Activated T-helper 1 cell treated with Interleukin-2 at 50 U/mL for 16 hours (primary cell): ENCODE data around the gene KCNAB3.
A peak's percentile ranks its signal among the peaks of the same experiment; 100 is the strongest.
"Not testable (repeated sequence)": the region's sequence is repeated elsewhere in the genome, so short reads cannot be mapped to it uniquely, and the experiment has no call there.

ENCODE experiments used
- DNase-seq: peaks from one replicate; pipeline ENCODE4 v3.0.0-alpha.2; 2020; ENCODE audit warnings: low read depth

KCNAB3 gene

GRCh38 chr17:7929158-7930023 lies at the start of gene KCNAB3:
Gene KCNAB3, minus strand, starts transcription at chr17:7929856. Its CDS starts 421 bp downstream, at chr17:7929435.
- DNase-seq, result peak; percentile 41

- no peak for DNase-seq
Observed at GRCh38 chr17:7977805-7978204, 48.1 kb upstream of the KCNAB3 start.

GRCh38 chr17:7977039-7977438 lies 47.4 kb upstream of the KCNAB3 start:
- no peak for DNase-seq

GRCh38 chr17:7974638-7975131 lies 45.0 kb upstream of the KCNAB3 start:
- DNase-seq, result no peak

- DNase-seq, result no peak
Observed at GRCh38 chr17:7972131-7972785, 42.6 kb upstream of the KCNAB3 start.

DNA sequence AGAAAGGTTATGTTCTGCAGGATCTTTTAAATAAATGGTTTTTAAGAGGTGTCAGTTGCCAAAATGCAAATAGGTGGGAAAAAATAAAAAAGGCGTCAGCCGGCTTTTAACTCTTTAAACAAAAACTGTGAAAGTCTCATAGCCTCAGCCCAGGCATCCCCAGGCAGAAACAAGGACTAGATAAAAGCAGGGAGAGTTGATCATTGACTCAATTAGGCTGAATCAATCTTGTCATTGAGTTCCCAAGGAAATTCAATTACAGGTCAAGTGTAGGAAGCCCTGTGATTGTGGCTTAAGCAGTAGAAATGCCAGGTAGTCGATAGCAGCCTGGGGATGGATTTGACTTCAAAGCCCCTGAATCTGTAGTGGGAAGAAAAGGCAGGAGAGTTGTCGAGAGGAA lies 42.0 kb upstream of the KCNAB3 start:
- no peak for DNase-seq

- DNase-seq, result no peak
Observed at GRCh38 chr17:7969433-7969832, 39.8 kb upstream of the KCNAB3 start.

GRCh38 chr17:7967751-7968150 lies 38.1 kb upstream of the KCNAB3 start:
- DNase-seq, result no peak

DNA sequence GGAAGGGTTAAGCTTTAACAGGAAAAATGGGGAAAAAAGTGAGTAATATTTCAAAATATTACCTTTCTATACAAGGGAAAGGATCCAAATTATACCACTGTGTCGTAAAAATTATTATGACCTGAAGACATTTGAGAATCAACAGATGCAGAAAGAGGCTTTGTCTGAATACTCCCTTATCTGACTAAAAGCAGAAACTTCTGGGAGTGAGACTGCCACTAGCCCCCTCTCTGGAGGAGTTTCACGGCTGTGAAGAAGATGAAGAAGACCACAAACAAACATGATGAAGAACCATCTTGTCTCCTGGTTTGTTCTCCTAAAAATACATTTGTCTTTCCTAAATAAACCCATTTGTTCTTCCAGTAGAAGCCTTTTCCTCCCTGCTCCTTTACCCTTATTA lies 31.8 kb upstream of the KCNAB3 start:
- no peak for DNase-seq

GRCh38 chr17:7959503-7960253 lies 30.0 kb upstream of the KCNAB3 start:
- no peak for DNase-seq

DNA sequence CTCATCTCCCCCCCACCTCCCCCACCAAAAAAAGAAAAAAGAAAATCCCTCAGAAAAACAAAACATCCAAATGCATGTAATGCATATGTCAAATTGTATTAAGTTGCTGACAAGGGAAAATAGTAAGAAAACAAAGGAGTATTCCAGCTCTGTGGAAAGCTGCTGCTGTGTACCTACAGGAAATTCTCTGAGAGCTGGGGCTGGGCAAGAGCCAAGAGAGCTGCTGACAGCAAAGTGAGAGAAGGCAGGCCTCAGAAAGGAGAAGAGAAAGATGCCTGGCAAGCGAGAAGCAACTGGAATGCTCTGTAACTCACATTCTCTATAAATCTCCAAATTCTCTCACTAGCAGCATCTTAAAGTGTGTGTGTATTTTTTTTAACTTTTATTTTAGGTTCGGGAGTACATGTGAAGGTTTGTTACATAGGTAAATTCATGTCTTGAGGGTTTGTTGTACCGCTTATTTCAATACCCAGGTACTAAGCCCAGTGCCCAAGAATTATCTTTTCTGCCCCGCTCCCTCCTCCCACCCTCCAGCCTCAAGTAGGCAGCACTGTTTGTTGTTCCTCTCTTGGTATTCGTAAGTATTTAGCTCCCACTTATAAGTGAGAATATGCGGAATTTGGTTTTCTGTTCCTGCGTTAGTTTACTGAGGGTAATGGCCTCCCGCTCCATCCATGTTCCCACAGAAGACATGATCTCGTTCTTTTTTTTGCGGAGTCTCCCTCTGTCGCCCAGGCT lies 26.7 kb upstream of the KCNAB3 start:
- no peak for DNase-seq

DNA sequence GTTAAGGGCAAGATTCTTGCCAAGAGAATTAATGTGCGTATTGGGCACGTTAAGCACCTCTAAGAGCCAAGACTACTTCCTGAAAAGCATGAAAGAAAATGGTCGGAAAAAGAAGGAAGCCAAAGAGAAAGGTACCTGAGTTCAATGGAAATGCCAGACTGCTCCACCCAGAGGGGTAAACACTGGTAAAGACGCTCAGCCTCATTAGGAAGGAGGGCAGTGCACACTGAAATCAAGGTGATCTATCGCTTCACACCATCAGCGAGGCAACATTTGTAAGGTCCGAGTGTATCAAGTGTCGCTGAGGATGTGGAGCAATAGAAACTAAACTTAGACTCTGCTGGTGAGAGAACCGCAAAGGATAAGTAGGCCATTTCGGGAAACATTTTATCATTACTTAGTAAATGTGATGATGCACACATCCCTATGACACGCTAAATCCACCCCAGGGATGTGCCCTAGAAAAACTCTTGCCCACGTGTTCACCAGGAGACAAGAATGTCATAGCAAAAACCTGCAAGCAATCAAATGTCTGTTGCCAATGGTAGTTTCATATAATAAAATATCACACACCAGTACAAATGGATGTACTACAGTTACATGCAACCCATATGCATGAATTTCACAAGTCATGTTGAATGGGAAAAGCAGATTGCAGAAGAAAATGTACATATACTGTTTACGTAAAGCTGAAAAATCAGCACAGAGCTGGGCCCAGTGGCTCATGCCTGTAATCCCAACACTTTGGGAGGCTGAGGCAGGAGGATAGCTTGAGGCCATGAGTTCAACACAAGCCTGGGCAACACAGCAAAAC lies 26.0 kb upstream of the KCNAB3 start:
- no peak for DNase-seq

- DNase-seq, result not testable (repeated sequence)
Observed at GRCh38 chr17:7953266-7953665, 23.6 kb upstream of the KCNAB3 start.

GRCh38 chr17:7951143-7951792 lies 21.6 kb upstream of the KCNAB3 start:
- DNase-seq, result no peak

DNA sequence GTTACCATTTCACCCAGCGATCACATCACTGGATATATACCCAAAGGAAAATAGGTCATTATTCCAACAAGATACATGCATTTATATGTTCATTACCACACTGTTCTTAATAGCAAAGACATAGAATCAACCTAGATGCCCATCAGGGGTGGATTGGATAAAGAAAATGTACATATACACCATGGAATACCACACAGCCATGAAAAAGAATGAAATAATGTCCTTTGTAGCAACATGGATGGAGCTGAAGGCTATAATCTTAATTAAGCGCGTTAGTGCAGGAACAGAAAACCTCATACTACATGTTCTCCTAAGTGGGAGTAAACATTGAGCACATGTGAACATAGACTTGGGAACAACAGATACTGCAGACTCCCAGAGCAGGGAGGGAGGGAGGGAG lies 20.9 kb upstream of the KCNAB3 start:
- DNase-seq, result no peak

DNA sequence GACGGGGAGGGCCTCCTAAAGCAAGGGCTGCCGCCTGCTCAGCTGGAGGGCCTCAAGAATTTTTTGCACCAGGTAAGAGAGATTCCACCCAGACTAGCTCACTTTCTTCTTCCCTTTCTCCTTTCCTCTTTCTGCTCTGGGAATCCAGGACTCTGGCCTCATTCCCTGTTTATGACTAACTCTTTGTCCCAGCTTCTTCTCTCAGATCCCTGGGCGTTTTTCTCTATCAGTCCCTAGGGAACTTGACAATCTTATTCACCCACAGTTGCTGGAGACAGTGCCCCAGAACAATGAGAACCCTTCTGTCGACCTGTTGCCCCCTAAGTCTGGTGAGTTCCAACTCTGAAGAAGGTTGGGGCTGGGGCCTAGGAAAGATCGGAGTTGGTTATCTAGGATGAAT lies 18.0 kb upstream of the KCNAB3 start:
- DNase-seq, result no peak

GRCh38 chr17:7946441-7946840 lies 16.8 kb upstream of the KCNAB3 start:
- DNase-seq, result no peak

GRCh38 chr17:7945651-7946050 lies 16.0 kb upstream of the KCNAB3 start:
- DNase-seq, result no peak

DNA sequence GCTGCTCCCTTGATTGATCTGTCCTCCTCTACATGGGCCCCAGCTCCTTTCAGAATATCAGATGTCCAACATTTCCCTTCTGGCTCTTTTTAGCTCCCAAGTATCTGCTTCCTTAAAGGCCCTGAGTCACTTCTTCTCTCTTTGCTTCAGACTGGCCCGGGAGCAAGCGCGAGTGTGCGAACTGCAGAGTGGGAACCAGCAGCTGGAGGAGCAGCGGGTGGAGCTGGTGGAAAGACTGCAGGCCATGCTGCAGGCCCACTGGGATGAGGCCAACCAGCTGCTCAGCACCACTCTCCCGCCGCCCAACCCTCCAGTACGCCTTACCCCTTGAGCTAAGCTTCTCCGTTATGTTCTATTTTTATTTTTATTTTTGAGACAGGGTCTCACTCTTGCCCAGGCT lies 14.7 kb upstream of the KCNAB3 start:
- DNase-seq, result no peak

GRCh38 chr17:7943291-7943690 lies 13.6 kb upstream of the KCNAB3 start:
- no peak for DNase-seq

- no peak for DNase-seq
Observed at GRCh38 chr17:7940743-7941142, 11.1 kb upstream of the KCNAB3 start.
